Mesenchymal stem cell (in vitro differentiated cells and primary cell): ENCODE data around the gene KIAA0232. TPM values are rescaled to one million over a fixed set of nuclear protein-coding genes. Genes with fewer than 3 reads are reported as not detected.

Experiments used
- DNase-seq: peaks from one replicate; pipeline ENCODE4 v3.0.0-alpha.2; 2013
- H2AFZ ChIP-seq: one replicate; pipeline ENCODE4 v1.6.1; 2013; ENCODE audit warnings: low read depth, mild to moderate bottlenecking, control low read depth, inconsistent platforms, low read length, moderate library complexity
- H2AK5ac ChIP-seq: 2 replicates; pipeline ENCODE4 v1.6.1; 2013; ENCODE audit warnings: low read length, moderate library complexity, mild to moderate bottlenecking, inconsistent platforms; ENCODE audit not compliant: severe bottlenecking
- H2BK120ac ChIP-seq: one replicate; pipeline ENCODE4 v1.6.1; 2013; ENCODE audit warnings: low read depth, mild to moderate bottlenecking, inconsistent platforms, low read length, moderate library complexity
- H2BK12ac ChIP-seq, 2 experiments: one replicate each; pipeline ENCODE4 v1.6.1; 2013; ENCODE audit warnings: inconsistent platforms in 2 of 2, low read length in 2 of 2, mild to moderate bottlenecking in 2 of 2, moderate library complexity in 2 of 2, control low read depth in 1 of 2
- H2BK15ac ChIP-seq: one replicate; pipeline ENCODE4 v1.6.1; 2013; ENCODE audit warnings: mild to moderate bottlenecking, low read depth, inconsistent platforms; ENCODE audit not compliant: poor library complexity, severe bottlenecking
- H2BK5ac ChIP-seq: 2 replicates; pipeline ENCODE4 v1.6.1; 2013; ENCODE audit warnings: low read depth, mild to moderate bottlenecking, low read length, control low read depth, inconsistent platforms; ENCODE audit not compliant: poor library complexity, severe bottlenecking
- H3K14ac ChIP-seq, 2 experiments: one replicate each; pipeline ENCODE4 v1.6.1; 2013; ENCODE audit warnings: inconsistent platforms in 2 of 2, low read length in 2 of 2, control low read depth in 1 of 2, mild to moderate bottlenecking in 1 of 2, moderate library complexity in 1 of 2
- H3K18ac ChIP-seq, 2 experiments: one replicate each; pipeline ENCODE4 v1.6.1; 2013; ENCODE audit warnings: inconsistent platforms in 2 of 2, low read length in 2 of 2, control low read depth in 1 of 2, low read depth in 1 of 2, mild to moderate bottlenecking in 1 of 2
- H3K23ac ChIP-seq, 2 experiments: one replicate each; pipeline ENCODE4 v1.6.1; 2013; ENCODE audit warnings: inconsistent platforms in 2 of 2, low read length in 2 of 2, mild to moderate bottlenecking in 2 of 2, moderate library complexity in 2 of 2, control low read depth in 1 of 2
- H3K27ac ChIP-seq: 2 replicates; pipeline ENCODE4 v1.5.1; 2013; ENCODE audit warnings: mild to moderate bottlenecking, moderate library complexity, low read length, control low read depth, inconsistent platforms; ENCODE audit not compliant: poor library complexity, severe bottlenecking
- H3K27me3 ChIP-seq, 2 experiments: 2 replicates each; pipeline versions ENCODE4 v1.6.1 to v1.7.0; 2013; ENCODE audit warnings: low read length in 2 of 2, mild to moderate bottlenecking in 2 of 2, moderate library complexity in 2 of 2, control low read depth in 1 of 2, inconsistent platforms in 1 of 2; ENCODE audit not compliant: control insufficient read depth in 1 of 2, insufficient read depth in 1 of 2
- H3K36me3 ChIP-seq, 2 experiments: 2 replicates each; pipeline versions ENCODE4 v1.6.1 to v1.7.0; 2013; ENCODE audit warnings: low read length in 2 of 2, control low read depth in 1 of 2, inconsistent platforms in 1 of 2, low read depth in 1 of 2, mild to moderate bottlenecking in 1 of 2; ENCODE audit not compliant: insufficient read depth in 2 of 2, control insufficient read depth in 1 of 2
- H3K4ac ChIP-seq, 2 experiments: one replicate each; pipeline ENCODE4 v1.6.1; 2013; ENCODE audit warnings: inconsistent platforms in 2 of 2, low read length in 2 of 2, mild to moderate bottlenecking in 2 of 2, moderate library complexity in 2 of 2, control low read depth in 1 of 2, low read depth in 1 of 2
- H3K4me1 ChIP-seq: 2 replicates; pipeline ENCODE4 v1.6.1; 2013; ENCODE audit warnings: low read depth, low read length, control low read depth; ENCODE audit not compliant: control insufficient read depth, insufficient read depth
- H3K4me2 ChIP-seq: 2 replicates; pipeline ENCODE4 v1.6.1; 2013; ENCODE audit warnings: low read length, mild to moderate bottlenecking, inconsistent platforms; ENCODE audit not compliant: poor library complexity, severe bottlenecking
- H3K4me3 ChIP-seq, 2 experiments: 2 replicates each; pipeline versions ENCODE4 v1.5.1 to v1.7.0; 2013; ENCODE audit warnings: low read length in 2 of 2, mild to moderate bottlenecking in 2 of 2, control low read depth in 1 of 2, low read depth in 1 of 2; ENCODE audit not compliant: insufficient read depth in 1 of 2
- H3K79me1 ChIP-seq: replicated peaks from 2 replicates; pipeline ENCODE4 v1.6.1; 2013; ENCODE audit warnings: mild to moderate bottlenecking, control low read depth, low read length, inconsistent platforms; ENCODE audit not compliant: poor library complexity, severe bottlenecking
- H3K9ac ChIP-seq: 2 replicates; pipeline ENCODE4 v1.7.0; 2013; ENCODE audit warnings: mild to moderate bottlenecking, low read length, moderate library complexity
- H3K9me3 ChIP-seq: 2 replicates; pipeline ENCODE4 v1.7.0; 2013; ENCODE audit warnings: mild to moderate bottlenecking, low read length; ENCODE audit not compliant: control insufficient read depth
- H4K8ac ChIP-seq: one replicate; pipeline ENCODE4 v1.6.1; 2013; ENCODE audit warnings: inconsistent platforms, mild to moderate bottlenecking, low read length, moderate library complexity
- H4K91ac ChIP-seq: one replicate; pipeline ENCODE4 v1.6.1; 2013; ENCODE audit warnings: mild to moderate bottlenecking, low read length, inconsistent platforms
- WGBS: methylation state at CpG from one replicate; pipeline ENCODE4 v1.1.7; 2013; ENCODE audit warnings: mixed read lengths; 5-methylcytosine and 5-hydroxymethylcytosine counted together
- polyA plus RNA-seq, 2 experiments: library from polyadenylated mRNA; stranded (reverse); fragments of 200-250 nt; gene quantifications; one replicate each; pipeline ENCODE4 v1.2.3, GENCODE V29; 2013

The KIAA0232 gene
- polyA plus RNA-seq (2013, experiment 1 of 2): 13.4 TPM
- 13.7 TPM for polyA plus RNA-seq (2013, experiment 2 of 2)

GRCh38 chr4:6782147-6782845, at the start of gene KIAA0232:
KIAA0232 (plus strand) TSS chr4:6782727; CDS start chr4:6824454, 41,727 bp downstream.
- peak within 1 kb of the TSS; percentile 95 to 96 for H3K4me3 ChIP-seq
- peak within 1 kb of the TSS; percentile 96 for H4K91ac ChIP-seq
- H2BK120ac ChIP-seq: peak within 1 kb of the TSS; percentile 97
- no peaks in the 10 kb centered on the region for H3K9me3 ChIP-seq
- H2BK5ac ChIP-seq: peak within 1 kb of the TSS; percentile 74
- peak within 1 kb of the TSS; percentile 98 for H3K4ac ChIP-seq
- H3K36me3 ChIP-seq: peaks cover 0 to 2% of the 10 kb centered on the region in 2 experiments
- peak within 1 kb of the TSS; percentile 37 to 99 for H3K23ac ChIP-seq
- peak within 1 kb of the TSS; percentile 88 for H4K8ac ChIP-seq
- H2BK12ac ChIP-seq: peak within 1 kb of the TSS; percentile 56 to 92
- H3K27me3 ChIP-seq: peaks cover 0 to 5% of the 10 kb centered on the region in 2 experiments
- H2AK5ac ChIP-seq: no peak within 1 kb of the TSS
- H3K9ac ChIP-seq: peak within 1 kb of the TSS; percentile 97
- H3K4me1 ChIP-seq: peaks cover 15% of the 10 kb centered on the region
- H2BK15ac ChIP-seq: peak within 1 kb of the TSS; percentile 94
- peak within 1 kb of the TSS; percentile 86 for H2AFZ ChIP-seq
- H3K4me2 ChIP-seq: peak within 1 kb of the TSS; percentile 81
- peak within 1 kb of the TSS; percentile 99 for H3K18ac ChIP-seq
- peak within 1 kb of the TSS; percentile 95 for H3K14ac ChIP-seq
- 2% methylated on average over 45 of the region's 100 CpGs for WGBS
- peak within 1 kb of the TSS; percentile 49 for H3K27ac ChIP-seq
- H3K79me1 ChIP-seq: peaks cover 2% of the 10 kb centered on the region
- DNase-seq: peak; percentile 94

- DNase-seq: no peak
- H3K4me1 ChIP-seq: peaks cover 15% of the 10 kb centered on the region
- peak overlapping the region; percentile 50 for H2BK5ac ChIP-seq
- WGBS: 95% methylated on average over 27 of the region's 27 CpGs
- peak overlapping the region; percentile 80 to 100 for H2BK12ac ChIP-seq
- no peaks in the 10 kb centered on the region for H3K9me3 ChIP-seq
- H3K4ac ChIP-seq: peak overlapping the region; percentile 92 to 99
- H3K14ac ChIP-seq: peak overlapping the region in 1 of 2 experiments; percentile 97
- H2AFZ ChIP-seq: no peak overlapping the region
- H3K27me3 ChIP-seq: no peaks in the 10 kb centered on the region
- no peak overlapping the region for H3K27ac ChIP-seq
- H3K9ac ChIP-seq: peak overlapping the region; percentile 81
- peak overlapping the region; percentile 99 for H4K8ac ChIP-seq
- peak overlapping the region; percentile 92 for H2BK120ac ChIP-seq
- peak overlapping the region in 1 of 2 experiments; percentile 67 for H3K23ac ChIP-seq
- no peaks in the 10 kb centered on the region for H3K36me3 ChIP-seq
- no peaks in the 10 kb centered on the region for H3K79me1 ChIP-seq
- H4K91ac ChIP-seq: peak overlapping the region; percentile 98
- H2AK5ac ChIP-seq: peak overlapping the region; percentile 98
- peak overlapping the region; percentile 89 for H2BK15ac ChIP-seq
- no peak overlapping the region for H3K4me3 ChIP-seq
- no peak overlapping the region for H3K4me2 ChIP-seq
- H3K18ac ChIP-seq: peak overlapping the region; percentile 96 to 100
Observed at GRCh38 chr4:6733358-6734164, 49.0 kb upstream of the KIAA0232 start.

- Histone ChIP-seq H2AK5ac (no peak overlapping the region), H3K4me2 (no peak overlapping the region), H4K8ac (no peak overlapping the region), H3K4me1 (peaks cover 15% of the 10 kb centered on the region), H2BK15ac (no peak overlapping the region), H3K27ac (no peak overlapping the region), H3K4ac (no peak overlapping the region), H3K4me3 (no peak overlapping the region), H3K9me3 (no peaks in the 10 kb centered on the region), H3K79me1 (no peaks in the 10 kb centered on the region), H2BK120ac (no peak overlapping the region), H3K9ac (no peak overlapping the region), H2BK12ac (peak overlapping the region; percentile 33 to 44), H3K14ac (no peak overlapping the region), H3K23ac (no peak overlapping the region), H3K36me3 (no peaks in the 10 kb centered on the region), H2BK5ac (no peak overlapping the region), H2AFZ (no peak overlapping the region), H3K27me3 (no peaks in the 10 kb centered on the region), H4K91ac (no peak overlapping the region), H3K18ac (no peak overlapping the region)
- WGBS: 92% methylated on average over 16 of the region's 16 CpGs
- DNase-seq: no peak
Observed at GRCh38 chr4:6734165-6734786, 48.3 kb upstream of the KIAA0232 start.
